ENCODE measurements around the gene CTDP1. TPM values are rescaled to one million over a fixed set of nuclear protein-coding genes. Genes with fewer than 3 reads are reported as not detected.

The CTDP1 gene
- polyA plus RNA-seq, 1 donor (not counting 4 experiments of a cell fraction or from before 2014, with no cell fraction given), result 9.2 TPM

DNA sequence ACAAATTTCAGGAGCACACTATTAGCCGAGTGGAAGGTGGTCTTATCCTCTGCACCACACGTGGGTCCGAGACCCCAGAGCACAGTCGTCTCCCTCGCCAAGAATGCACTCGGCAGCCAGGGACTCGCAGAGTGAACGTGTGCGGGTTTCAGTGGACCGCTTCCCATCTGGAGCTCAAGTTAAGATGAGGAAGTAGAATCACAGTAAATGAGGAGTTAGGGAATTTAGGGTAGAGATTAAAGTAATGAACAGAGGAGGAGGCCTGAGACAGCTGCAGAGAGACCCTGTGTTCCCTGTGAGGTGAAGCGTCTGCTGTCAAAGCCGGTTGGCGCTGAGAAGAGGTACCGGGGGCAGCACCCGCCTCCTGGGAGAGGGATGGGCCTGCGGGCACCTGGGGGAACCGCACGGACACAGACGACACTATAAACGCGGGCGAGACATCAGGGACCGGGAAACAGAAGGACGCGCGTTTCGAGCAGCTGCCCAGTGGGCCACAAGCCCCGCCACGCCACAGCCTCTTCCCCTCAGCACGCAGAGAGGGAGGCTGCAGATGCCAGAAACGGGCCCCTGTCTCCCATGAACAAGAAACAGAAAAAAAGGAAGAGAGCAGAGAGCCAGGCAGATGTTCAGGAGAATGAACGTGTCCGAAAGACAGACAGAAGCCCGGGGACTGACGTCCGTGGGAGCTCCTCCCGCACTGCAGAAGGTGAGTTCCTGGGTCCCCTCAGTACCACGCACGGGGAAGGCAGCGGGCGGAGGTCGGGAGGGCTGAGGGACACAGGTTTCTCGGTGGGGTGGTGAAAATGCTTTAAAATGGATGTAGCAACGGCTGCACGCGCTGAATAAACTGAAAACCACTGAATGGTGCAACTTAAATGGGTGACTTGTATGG lies 112.7 kb downstream of the CTDP1 start:
- H2AFZ ChIP-seq (ENCODE audit: control insufficient read depth, low read length), result no peak overlapping the region
- no peak overlapping the region for H3K9ac ChIP-seq (ENCODE audit: control insufficient read depth, extremely low read depth, insufficient read depth, low read length)
- dilution Hi-C loops (cut with MboI; ENCODE audit: extremely low pct_ligation_motif_present, low sequenced_read_pairs), result no loop called here
- DNase-seq (ENCODE audit: low read depth, low spot score), result no peak
- no peaks in the 10 kb centered on the region for H3K9me1 ChIP-seq (ENCODE audit: control insufficient read depth, extremely low read depth, insufficient read depth, low read length)
- H3K79me2 ChIP-seq (ENCODE audit: control insufficient read depth, insufficient read depth, low read length), result no peaks in the 10 kb centered on the region
- H3K27me3 ChIP-seq (ENCODE audit: control insufficient read depth, extremely low read depth, insufficient read depth, low read length), result peaks cover 47% of the 10 kb centered on the region
- no peaks in the 10 kb centered on the region for H3K36me3 ChIP-seq (ENCODE audit: control insufficient read depth in 2 of 2, extremely low read depth in 1 of 2, insufficient read depth in 2 of 2, low read length in 2 of 2)
- H3K4me2 ChIP-seq (ENCODE audit: control insufficient read depth, extremely low read depth, insufficient read depth, low read depth, low read length), result no peak overlapping the region
- H3K4me1 ChIP-seq (ENCODE audit: control insufficient read depth, extremely low read depth, insufficient read depth, low read length), result peaks cover 11% of the 10 kb centered on the region
- no peak for TF ChIP-seq EZH2 (IDR thresholded peaks at IDR 0.05; ENCODE audit: low read length)
- TF ChIP-seq, protein P1, sequence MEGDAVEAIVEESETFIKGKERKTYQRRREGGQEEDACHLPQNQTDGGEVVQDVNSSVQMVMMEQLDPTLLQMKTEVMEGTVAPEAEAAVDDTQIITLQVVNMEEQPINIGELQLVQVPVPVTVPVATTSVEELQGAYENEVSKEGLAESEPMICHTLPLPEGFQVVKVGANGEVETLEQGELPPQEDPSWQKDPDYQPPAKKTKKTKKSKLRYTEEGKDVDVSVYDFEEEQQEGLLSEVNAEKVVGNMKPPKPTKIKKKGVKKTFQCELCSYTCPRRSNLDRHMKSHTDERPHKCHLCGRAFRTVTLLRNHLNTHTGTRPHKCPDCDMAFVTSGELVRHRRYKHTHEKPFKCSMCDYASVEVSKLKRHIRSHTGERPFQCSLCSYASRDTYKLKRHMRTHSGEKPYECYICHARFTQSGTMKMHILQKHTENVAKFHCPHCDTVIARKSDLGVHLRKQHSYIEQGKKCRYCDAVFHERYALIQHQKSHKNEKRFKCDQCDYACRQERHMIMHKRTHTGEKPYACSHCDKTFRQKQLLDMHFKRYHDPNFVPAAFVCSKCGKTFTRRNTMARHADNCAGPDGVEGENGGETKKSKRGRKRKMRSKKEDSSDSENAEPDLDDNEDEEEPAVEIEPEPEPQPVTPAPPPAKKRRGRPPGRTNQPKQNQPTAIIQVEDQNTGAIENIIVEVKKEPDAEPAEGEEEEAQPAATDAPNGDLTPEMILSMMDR (optimal IDR thresholded peaks at IDR 0.05 in 1 of 3, IDR thresholded peaks at IDR 0.05 in 1 of 3, conservative IDR thresholded peaks at IDR 0.05 in 1 of 3; ENCODE audit: extremely low read depth in 1 of 3, insufficient read depth in 2 of 3, low read length in 3 of 3), result no peak
- no peak overlapping the region for H3K4me3 ChIP-seq (ENCODE audit: control insufficient read depth in 2 of 3, extremely low read depth in 1 of 3, insufficient read depth in 2 of 3, low read depth in 1 of 3, low read length in 3 of 3)
- no peak overlapping the region for H3K27ac ChIP-seq (ENCODE audit: control insufficient read depth, insufficient read depth, low read length)
- peaks cover 4% of the 10 kb centered on the region for H4K20me1 ChIP-seq (ENCODE audit: control insufficient read depth, extremely low read depth, insufficient read depth, low read length)
- peaks cover 4% of the 10 kb centered on the region for H3K9me3 ChIP-seq (ENCODE audit: control insufficient read depth, low read depth, low read length)
- no peak for FAIRE-seq

DNA sequence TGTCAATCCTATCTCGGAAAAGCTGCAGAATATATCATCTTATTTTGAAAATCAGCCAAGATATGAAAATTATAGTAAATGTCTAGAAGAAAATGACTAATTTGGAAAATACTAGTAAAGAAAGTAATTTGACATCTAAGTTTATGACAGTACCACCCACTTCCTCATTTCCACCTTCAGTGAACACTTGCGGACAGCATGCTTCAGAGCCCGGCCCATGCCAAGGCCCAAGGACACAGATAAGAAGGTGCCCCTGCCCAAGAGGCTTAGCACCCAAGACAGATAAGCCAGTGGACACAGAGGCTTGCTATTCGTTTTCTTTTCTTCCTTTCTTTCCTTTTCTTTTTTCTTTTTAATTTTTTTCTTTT lies 113.4 kb downstream of the CTDP1 start:
- no peaks in the 10 kb centered on the region for H3K9me1 ChIP-seq (ENCODE audit: control insufficient read depth, extremely low read depth, insufficient read depth, low read length)
- dilution Hi-C loops (cut with MboI; ENCODE audit: extremely low pct_ligation_motif_present, low sequenced_read_pairs), result no loop called here
- FAIRE-seq, result no peak
- no peaks in the 10 kb centered on the region for H3K79me2 ChIP-seq (ENCODE audit: control insufficient read depth, insufficient read depth, low read length)
- H3K4me3 ChIP-seq (ENCODE audit: control insufficient read depth in 2 of 3, extremely low read depth in 1 of 3, insufficient read depth in 2 of 3, low read depth in 1 of 3, low read length in 3 of 3), result no peak overlapping the region
- DNase-seq (ENCODE audit: low read depth, low spot score), result no peak
- TF ChIP-seq, protein P1 (optimal IDR thresholded peaks at IDR 0.05 in 1 of 3, IDR thresholded peaks at IDR 0.05 in 1 of 3, conservative IDR thresholded peaks at IDR 0.05 in 1 of 3; ENCODE audit: extremely low read depth in 1 of 3, insufficient read depth in 2 of 3, low read length in 3 of 3), result no peak
- no peak for TF ChIP-seq EZH2 (IDR thresholded peaks at IDR 0.05; ENCODE audit: low read length)
- no peaks in the 10 kb centered on the region for H3K36me3 ChIP-seq (ENCODE audit: control insufficient read depth in 2 of 2, extremely low read depth in 1 of 2, insufficient read depth in 2 of 2, low read length in 2 of 2)
- peaks cover 11% of the 10 kb centered on the region for H3K4me1 ChIP-seq (ENCODE audit: control insufficient read depth, extremely low read depth, insufficient read depth, low read length)
- no peak overlapping the region for H3K27ac ChIP-seq (ENCODE audit: control insufficient read depth, insufficient read depth, low read length)
- H3K27me3 ChIP-seq (ENCODE audit: control insufficient read depth, extremely low read depth, insufficient read depth, low read length), result peaks cover 44% of the 10 kb centered on the region
- H2AFZ ChIP-seq (ENCODE audit: control insufficient read depth, low read length), result no peak overlapping the region
- H3K9ac ChIP-seq (ENCODE audit: control insufficient read depth, extremely low read depth, insufficient read depth, low read length), result no peak overlapping the region
- no peak overlapping the region for H3K4me2 ChIP-seq (ENCODE audit: control insufficient read depth, extremely low read depth, insufficient read depth, low read depth, low read length)
- peaks cover 4% of the 10 kb centered on the region for H4K20me1 ChIP-seq (ENCODE audit: control insufficient read depth, extremely low read depth, insufficient read depth, low read length)
- H3K9me3 ChIP-seq (ENCODE audit: control insufficient read depth, low read depth, low read length), result peaks cover 4% of the 10 kb centered on the region

Data from keratinocyte (primary cell).